ENCODE results near the gene PPP1R3F.
A peak's percentile ranks its signal among the peaks of the same experiment; 100 is the strongest.

The PPP1R3F gene

GRCh38 chrX:49249616-49250015 is 20.0 kb upstream of the PPP1R3F start:
- DNase-seq: no peak

GRCh38 chrX:49250066-49250465 is 19.5 kb upstream of the PPP1R3F start:
- DNase-seq: no peak

- DNase-seq: no peak
Observed at GRCh38 chrX:49250578-49250977, 19.0 kb upstream of the PPP1R3F start.

- no peak for DNase-seq
Observed at GRCh38 chrX:49251325-49251724, 18.3 kb upstream of the PPP1R3F start.

- DNase-seq: no peak
Observed at GRCh38 chrX:49254639-49255038, 15.0 kb upstream of the PPP1R3F start.

- DNase-seq: no peak
Observed at GRCh38 chrX:49256268-49256995, 13.2 kb upstream of the PPP1R3F start.

- DNase-seq: no peak
Observed at GRCh38 chrX:49257074-49257790, 12.4 kb upstream of the PPP1R3F start.

- no peak for DNase-seq
Observed at GRCh38 chrX:49257846-49258748, 11.5 kb upstream of the PPP1R3F start.

GRCh38 chrX:49258749-49259124 is 10.9 kb upstream of the PPP1R3F start:
- DNase-seq: no peak

- DNase-seq: no peak
Observed at GRCh38 chrX:49260221-49260985, 9.2 kb upstream of the PPP1R3F start.

GRCh38 chrX:49262603-49263002 is 7.0 kb upstream of the PPP1R3F start:
- no peak for DNase-seq

- no peak for DNase-seq
Observed at GRCh38 chrX:49263631-49264030, 6.0 kb upstream of the PPP1R3F start.

GRCh38 chrX:49264460-49264859 is 5.1 kb upstream of the PPP1R3F start, which contains the start of gene FOXP3:
Gene FOXP3, minus strand, starts transcription at chrX:49264710. Its CDS starts 6,205 bp downstream, at chrX:49258505.
- DNase-seq: no peak

GRCh38 chrX:49266523-49267445 is 2.8 kb upstream of the PPP1R3F start:
- no peak for DNase-seq

- no peak for DNase-seq
Observed at GRCh38 chrX:49268702-49269009, 937 bp upstream of the PPP1R3F start.

- DNase-seq: peak; percentile 89
Observed at GRCh38 chrX:49269010-49269766, 405 bp upstream of the PPP1R3F start.

GRCh38 chrX:49270249-49270921 is 792 bp downstream of the PPP1R3F start:
- DNase-seq: no peak

GRCh38 chrX:49271341-49271740 is 1.7 kb downstream of the PPP1R3F start:
- DNase-seq: no peak

GRCh38 chrX:49272421-49272820 is 2.8 kb downstream of the PPP1R3F start:
- DNase-seq: no peak

- peak; percentile 24 for DNase-seq
Observed at GRCh38 chrX:49273181-49273727, 3.7 kb downstream of the PPP1R3F start.

All from activated effector memory CD4-positive, alpha-beta T cell treated with Interleukin-2 at 50 U/mL for 16 hours (primary cell).